Esophagus (tissue), 2 donors: ENCODE results near the gene LSM14A. TPM values are rescaled to one million over a fixed set of nuclear protein-coding genes. Genes with fewer than 3 reads are reported as not detected.
A peak's percentile ranks its signal among the peaks of the same experiment; 100 is the strongest.

Experiments
- H3K27ac ChIP-seq, 2 donors: one replicate each; pipeline ENCODE4 v1.5.1; 2013; ENCODE audit warnings: low read depth in 2 of 2, mild to moderate bottlenecking in 2 of 2, inconsistent platforms in 1 of 2, low read length in 1 of 2, moderate library complexity in 1 of 2
- H3K27me3 ChIP-seq, 2 donors: one replicate each; pipeline ENCODE4 v1.6.1; 2013; ENCODE audit warnings: low read length in 2 of 2, control low read depth in 1 of 2, mild to moderate bottlenecking in 1 of 2; ENCODE audit not compliant: insufficient read depth in 2 of 2, control insufficient read depth in 1 of 2
- H3K36me3 ChIP-seq, 2 donors: one replicate each; pipeline ENCODE4 v1.6.1; 2013; ENCODE audit warnings: low read length in 1 of 2; ENCODE audit not compliant: control insufficient read depth in 2 of 2, insufficient read depth in 2 of 2
- H3K4me1 ChIP-seq, 2 donors: one replicate each; pipeline ENCODE4 v1.6.1; 2013; ENCODE audit warnings: low read length in 1 of 2; ENCODE audit not compliant: control insufficient read depth in 2 of 2, insufficient read depth in 2 of 2
- H3K4me3 ChIP-seq, 2 donors: one replicate each; pipeline ENCODE4 v1.5.1; 2013; ENCODE audit warnings: low read length in 2 of 2, mild to moderate bottlenecking in 2 of 2, low read depth in 1 of 2, moderate library complexity in 1 of 2
- H3K9me3 ChIP-seq, 2 donors: one replicate each; pipeline ENCODE4 v1.6.1; 2013; ENCODE audit warnings: mild to moderate bottlenecking in 2 of 2, low read depth in 1 of 2, low read length in 1 of 2, moderate library complexity in 1 of 2; ENCODE audit not compliant: control insufficient read depth in 2 of 2, insufficient read depth in 1 of 2
- WGBS, 2 donors: extraction: QIAGEN DNeasy Blood & Tissue Kit; methylation state at CpG; one replicate each; pipeline ENCODE4 v1.1.7; 2013; 5-methylcytosine and 5-hydroxymethylcytosine counted together
- polyA plus RNA-seq, 2 donors: library from polyadenylated mRNA; stranded (reverse); fragments of 200-250 nt; gene quantifications; one replicate each; pipeline ENCODE4 v1.2.3, GENCODE V29; 2013
- donor health status: healthy with polysubstance abuse.
- donor health status: Bipolar disorder and iron deficiency.

Gene LSM14A
- polyA plus RNA-seq, 2 donors = 31.4 to 57.2 TPM

DNA sequence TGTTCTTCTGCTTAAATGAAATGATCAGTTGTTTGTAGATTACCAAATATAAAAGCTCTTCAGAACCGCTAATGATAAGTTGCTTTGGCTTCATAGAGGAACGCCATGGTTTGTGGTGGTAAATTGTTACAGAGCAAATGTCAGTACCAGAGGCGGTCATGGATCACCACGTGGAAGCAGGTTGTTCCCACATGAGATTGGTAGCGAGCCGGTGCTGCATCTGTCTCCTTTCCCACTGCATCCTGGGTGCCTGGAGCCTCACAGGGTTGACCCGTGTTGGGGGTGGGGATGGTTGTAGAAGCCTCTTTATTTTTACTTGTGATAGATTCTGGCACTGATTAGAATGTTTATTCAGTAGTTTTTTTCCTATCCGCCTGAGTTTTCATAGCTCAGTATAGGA, 96.8 kb downstream of the LSM14A start:
- H3K27me3 ChIP-seq = no peaks in the 10 kb centered on the region
- H3K4me1 ChIP-seq = peaks cover 3 to 5% of the 10 kb centered on the region in 2 donors
- peaks cover 0 to 2% of the 10 kb centered on the region in 2 donors for H3K36me3 ChIP-seq
- H3K27ac ChIP-seq = peak overlapping the region in 1 of 2 donors; percentile 61
- no peaks in the 10 kb centered on the region for H3K9me3 ChIP-seq
- whole genome bisulfite sequencing, 2 donors = 65 to 71% methylated on average over 8 of the region's 8 CpGs
- no peak overlapping the region for H3K4me3 ChIP-seq

GRCh38 chr19:34269489-34269888, 97.2 kb downstream of the LSM14A start:
- whole genome bisulfite sequencing, 2 donors = 54 to 59% methylated on average over 2 of the region's 2 CpGs
- Histone ChIP-seq H3K36me3 (peaks cover 0 to 2% of the 10 kb centered on the region in 2 donors), H3K4me3 (no peak overlapping the region), H3K9me3 (no peaks in the 10 kb centered on the region), H3K27ac (peak overlapping the region; percentile 3 to 87), H3K27me3 (no peaks in the 10 kb centered on the region), H3K4me1 (peaks cover 3 to 5% of the 10 kb centered on the region in 2 donors)

- H3K27ac ChIP-seq = peak overlapping the region; percentile 65 to 87
- H3K9me3 ChIP-seq = no peaks in the 10 kb centered on the region
- no peak overlapping the region for H3K4me3 ChIP-seq
- H3K36me3 ChIP-seq = peaks cover 0 to 2% of the 10 kb centered on the region in 2 donors
- no peaks in the 10 kb centered on the region for H3K27me3 ChIP-seq
- 41 to 57% methylated on average over 5 of the region's 5 CpGs for WGBS, 2 donors
- peaks cover 3 to 5% of the 10 kb centered on the region in 2 donors for H3K4me1 ChIP-seq
Observed at GRCh38 chr19:34269968-34270621, 97.8 kb downstream of the LSM14A start.

- H3K9me3 ChIP-seq = no peaks in the 10 kb centered on the region
- no peak overlapping the region for H3K27ac ChIP-seq
- H3K36me3 ChIP-seq = peaks cover 0 to 2% of the 10 kb centered on the region in 2 donors
- no peaks in the 10 kb centered on the region for H3K27me3 ChIP-seq
- 82 to 90% methylated on average over 4 of the region's 4 CpGs for WGBS, 2 donors
- H3K4me3 ChIP-seq = no peak overlapping the region
- H3K4me1 ChIP-seq = peaks cover 4 to 5% of the 10 kb centered on the region in 2 donors
Observed at GRCh38 chr19:34273121-34273520, 100.8 kb downstream of the LSM14A start.

DNA sequence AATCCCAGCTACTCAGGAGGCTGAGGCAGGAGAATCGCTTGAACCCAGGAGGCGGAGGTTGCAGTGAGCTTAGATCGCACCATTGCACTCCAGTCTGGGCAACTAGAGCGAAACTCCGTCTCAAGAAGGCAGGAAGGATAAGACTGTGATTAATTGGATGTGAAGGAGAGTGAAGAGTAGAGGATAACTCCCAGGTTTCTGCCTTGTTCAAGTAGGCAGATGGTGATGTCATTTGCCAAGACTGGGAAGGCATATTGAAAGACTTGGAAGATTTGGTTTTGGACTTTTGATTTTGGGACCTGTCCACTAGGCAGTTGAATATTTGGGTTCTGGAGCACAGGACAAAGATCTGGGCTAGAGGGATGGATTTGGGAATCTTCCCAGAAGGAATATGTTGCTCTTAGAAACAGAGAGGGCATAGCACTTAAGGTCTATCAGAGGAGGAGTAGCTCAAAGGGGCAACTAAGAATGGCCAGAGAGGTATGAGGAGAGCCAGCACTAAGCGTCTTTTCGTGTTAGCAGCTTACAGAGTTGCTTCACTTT, 102.1 kb downstream of the LSM14A start:
- Histone ChIP-seq H3K27me3 (no peaks in the 10 kb centered on the region), H3K4me3 (no peak overlapping the region), H3K36me3 (peaks cover 0 to 2% of the 10 kb centered on the region in 2 donors), H3K9me3 (no peaks in the 10 kb centered on the region), H3K27ac (no peak overlapping the region), H3K4me1 (peaks cover 4 to 5% of the 10 kb centered on the region in 2 donors)
- WGBS, 2 donors = 79 to 84% methylated on average over 7 of the region's 7 CpGs

DNA sequence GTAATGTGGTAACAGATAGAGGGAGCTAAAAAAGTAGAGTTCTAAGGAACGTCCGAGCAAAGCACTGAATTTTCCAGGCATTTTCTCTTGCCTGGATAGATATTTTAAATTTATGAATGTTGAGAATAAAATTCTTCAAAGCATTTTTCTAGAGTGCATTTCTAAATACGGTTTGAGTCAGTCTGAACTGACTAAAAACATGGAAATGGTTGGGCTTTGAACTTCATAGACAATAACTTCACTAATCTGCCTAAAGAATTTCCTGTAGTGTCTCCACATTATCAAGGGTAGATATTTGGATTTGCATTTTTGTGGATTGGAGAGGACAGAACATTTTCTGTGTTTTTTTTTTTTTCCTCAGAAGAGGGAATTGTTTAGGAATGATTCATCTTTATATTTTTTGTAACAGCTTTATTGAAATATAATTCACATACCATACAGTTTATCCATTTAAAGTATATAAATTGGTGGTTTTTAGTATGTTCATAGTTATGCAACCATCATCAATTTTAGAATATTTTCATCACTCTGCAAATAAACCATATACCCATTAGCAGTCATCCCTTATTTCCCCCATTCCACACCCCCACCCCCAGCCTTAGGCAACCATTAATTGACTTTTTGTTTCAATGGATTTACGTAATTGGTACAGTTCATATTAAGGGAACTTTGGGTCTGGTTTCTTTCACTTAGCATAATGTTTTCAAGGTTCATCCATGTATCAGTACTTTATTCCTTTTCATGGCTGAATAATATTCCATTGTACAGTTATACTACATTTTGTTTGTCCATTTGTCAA, 102.7 kb downstream of the LSM14A start:
- WGBS, 2 donors = 53 to 62% methylated on average over 4 of the region's 4 CpGs
- Histone ChIP-seq H3K27ac (no peak overlapping the region), H3K4me3 (no peak overlapping the region)

GRCh38 chr19:34275705-34276104, 103.4 kb downstream of the LSM14A start:
- Histone ChIP-seq H3K4me3 (no peak overlapping the region), H3K27me3 (no peaks in the 10 kb centered on the region), H3K36me3 (peaks cover 0 to 2% of the 10 kb centered on the region in 2 donors), H3K4me1 (peaks cover 0 to 4% of the 10 kb centered on the region in 2 donors), H3K9me3 (no peaks in the 10 kb centered on the region), H3K27ac (no peak overlapping the region)
- 97 to 98% methylated on average over 1 of the region's 1 CpG for WGBS, 2 donors

More for the DNA sequence above, 102.7 kb downstream of the LSM14A start:
- H3K9me3 ChIP-seq = no peaks in the 10 kb centered on the region
- peaks cover under 1 to 4% of the 10 kb centered on the region in 2 donors for H3K4me1 ChIP-seq
- H3K27me3 ChIP-seq = no peaks in the 10 kb centered on the region
- H3K36me3 ChIP-seq = peaks cover 0 to 2% of the 10 kb centered on the region in 2 donors

GRCh38 chr19:34276614-34277013, 104.3 kb downstream of the LSM14A start:
- no peaks in the 10 kb centered on the region for H3K9me3 ChIP-seq
- peaks cover 0 to 2% of the 10 kb centered on the region in 2 donors for H3K36me3 ChIP-seq
- H3K4me1 ChIP-seq = peaks cover 0 to 4% of the 10 kb centered on the region in 2 donors
- no peaks in the 10 kb centered on the region for H3K27me3 ChIP-seq
- no peak overlapping the region for H3K4me3 ChIP-seq
- peak overlapping the region in 1 of 2 donors; percentile 35 for H3K27ac ChIP-seq
- WGBS, 2 donors = 49 to 73% methylated on average over 4 of the region's 4 CpGs

DNA sequence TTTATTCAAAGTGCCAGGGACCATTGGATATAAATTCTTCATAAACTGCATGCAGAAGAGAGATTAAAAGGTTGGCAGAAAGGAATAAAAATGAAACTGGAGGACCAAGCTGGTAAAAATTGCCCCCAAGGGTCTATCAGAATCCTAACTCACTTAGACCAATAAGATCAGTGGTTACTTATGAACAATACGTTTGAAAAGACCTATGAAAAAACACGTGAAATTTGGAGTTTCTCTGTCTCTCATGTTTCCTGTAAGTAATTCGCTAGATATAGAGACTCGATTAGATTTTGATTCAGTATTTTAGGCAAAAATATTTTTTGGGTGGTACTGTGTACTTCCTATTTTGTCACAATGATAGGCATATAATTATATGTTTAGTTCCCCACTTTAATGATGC, 104.9 kb downstream of the LSM14A start:
- Histone ChIP-seq H3K4me1 (peaks cover 0 to 4% of the 10 kb centered on the region in 2 donors), H3K4me3 (no peak overlapping the region), H3K27me3 (no peaks in the 10 kb centered on the region), H3K36me3 (peaks cover 0 to 2% of the 10 kb centered on the region in 2 donors), H3K27ac (no peak overlapping the region), H3K9me3 (no peaks in the 10 kb centered on the region)
- WGBS, 2 donors = 73 to 78% methylated on average over 4 of the region's 4 CpGs
